Endometrial microvascular endothelial cells (primary cell): ENCODE results near the gene SMARCC1. TPM values are rescaled to one million over a fixed set of nuclear protein-coding genes. Genes with fewer than 3 reads are reported as not detected.

Experiments used
- in situ Hi-C: cut with HindIII; loops from 2 replicates; pipeline ENCODE4 v1.10.0; 2017; ENCODE audit warnings: low sequenced_read_pairs, low pct_unique_long_range_greater_than_20kb; ENCODE audit errors: inconsistent ontology term
- total RNA-seq: library from RNA; depleted of rRNA; stranded (reverse); fragments of >200 nt; gene quantifications from one replicate; pipeline ENCODE4 v1.2.3, GENCODE V29; 2015; ENCODE audit errors: inconsistent ontology term

Gene SMARCC1
- total RNA-seq, 1 donor from 2014 or later, result 32.3 TPM

DNA sequence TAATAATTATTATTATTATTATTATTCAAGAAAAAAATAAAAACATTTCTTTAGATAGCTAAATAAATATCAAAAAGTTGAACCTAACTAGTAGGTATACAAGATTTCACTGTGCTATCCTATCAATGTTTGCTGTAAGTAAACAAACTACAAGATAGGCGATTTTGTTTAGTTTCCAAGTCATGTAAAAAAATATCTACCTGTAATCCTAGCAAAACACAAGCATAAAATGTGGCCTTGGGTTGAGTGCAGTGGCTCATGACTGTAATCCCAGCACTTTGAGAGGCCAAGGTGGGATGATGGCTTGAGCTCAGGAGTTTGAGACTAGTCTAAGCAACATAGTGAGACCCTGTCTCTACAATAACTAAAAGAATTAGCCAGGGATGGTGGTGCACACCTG is 131.4 kb downstream of the SMARCC1 start:
- in situ Hi-C loops, result no loop called here

DNA sequence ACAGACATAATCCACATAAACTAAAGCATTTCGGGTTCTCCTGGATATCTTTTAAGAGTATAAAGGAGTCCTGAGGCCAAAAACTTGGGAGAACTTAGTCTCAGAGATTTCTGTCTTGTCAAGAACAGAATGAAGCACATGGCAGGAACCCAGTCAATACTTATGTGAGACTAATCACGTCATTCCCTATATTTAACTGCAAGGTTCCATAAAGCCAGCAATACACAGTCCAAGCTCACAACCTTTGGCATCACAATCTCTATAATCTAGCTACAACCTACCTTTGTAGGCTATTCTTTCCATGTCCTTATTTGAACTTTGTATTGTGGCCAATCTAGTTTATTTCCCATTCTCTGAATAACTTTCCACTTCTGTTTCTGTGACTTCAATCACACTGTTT is 134.1 kb downstream of the SMARCC1 start:
- in situ Hi-C loops, result no loop called here

DNA sequence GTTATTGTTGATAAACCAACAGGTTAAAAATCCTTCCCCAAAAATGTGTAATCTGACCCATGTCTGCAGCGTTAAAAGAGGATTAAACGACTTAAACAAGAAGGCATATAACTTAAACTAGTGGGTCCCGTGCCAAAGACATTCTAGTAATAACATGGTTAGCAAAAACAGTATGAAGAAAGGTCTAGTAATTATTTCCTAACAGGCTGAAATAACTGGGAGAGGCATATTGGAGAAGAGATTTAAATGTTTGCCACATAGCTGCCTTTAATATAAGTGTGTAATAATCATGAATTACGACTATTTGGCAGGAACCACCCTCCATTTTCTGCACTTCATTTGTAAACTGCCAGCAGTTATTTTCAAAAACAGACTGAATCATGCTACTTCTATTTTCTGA is 135.3 kb downstream of the SMARCC1 start:
- in situ Hi-C loops, result no loop called here

DNA sequence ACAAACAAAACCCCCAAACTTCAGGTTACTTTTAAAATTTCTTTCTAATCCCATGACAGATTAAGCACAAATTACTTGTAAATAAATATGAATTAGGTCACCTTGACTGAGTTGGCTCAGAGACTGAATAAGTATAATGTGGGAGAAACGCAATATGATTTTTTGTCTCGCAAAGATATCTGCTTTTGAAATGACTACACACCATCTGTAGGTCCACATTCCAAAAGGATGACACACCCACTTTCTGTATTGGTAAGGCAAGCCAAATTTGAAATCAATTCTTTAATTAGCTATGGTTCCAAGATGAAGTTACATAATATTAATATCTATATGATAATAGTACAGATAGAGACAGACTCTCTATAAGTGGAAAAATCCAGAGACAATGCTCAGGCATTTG is 136.1 kb downstream of the SMARCC1 start:
- in situ Hi-C loops, result no loop called here

DNA sequence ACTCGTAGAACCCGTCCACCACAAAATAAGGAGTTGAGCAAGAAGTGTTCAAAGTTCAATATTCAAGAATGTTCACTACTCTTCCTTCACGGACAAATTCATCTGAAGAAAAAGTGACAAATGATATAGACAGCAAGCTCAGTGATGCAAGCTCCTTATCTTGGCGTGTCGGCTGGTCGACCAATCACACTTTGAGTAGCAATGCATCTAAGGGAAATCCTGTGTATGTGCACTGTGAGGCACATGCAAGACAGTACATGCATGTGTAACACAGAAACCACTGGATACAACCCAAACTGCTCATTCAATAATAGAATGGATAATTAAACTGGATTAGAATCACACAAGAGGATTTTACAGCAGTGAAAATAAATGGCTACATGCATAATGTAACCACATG is 138.6 kb downstream of the SMARCC1 start:
- in situ Hi-C loops, result no loop called here

DNA sequence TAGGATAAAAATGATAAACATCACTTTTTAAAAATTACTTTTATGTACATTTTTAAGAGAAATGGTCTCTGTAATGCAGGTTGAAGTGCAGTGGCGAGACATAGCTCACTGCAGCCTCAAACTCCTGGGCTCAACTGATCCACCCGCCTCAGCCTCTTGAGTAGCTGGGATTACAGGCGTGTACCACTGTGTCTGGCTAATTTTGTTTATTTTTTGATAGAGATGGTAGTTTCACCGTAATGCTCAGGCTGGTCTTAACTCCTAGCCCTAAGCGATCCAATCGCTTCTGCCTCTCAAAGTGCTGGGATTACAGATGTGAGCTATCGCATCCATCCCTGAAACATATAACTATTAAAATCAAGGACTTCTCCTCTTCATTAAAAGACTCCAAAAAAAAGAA is 140.0 kb downstream of the SMARCC1 start:
- in situ Hi-C loops, result no loop called here

DNA sequence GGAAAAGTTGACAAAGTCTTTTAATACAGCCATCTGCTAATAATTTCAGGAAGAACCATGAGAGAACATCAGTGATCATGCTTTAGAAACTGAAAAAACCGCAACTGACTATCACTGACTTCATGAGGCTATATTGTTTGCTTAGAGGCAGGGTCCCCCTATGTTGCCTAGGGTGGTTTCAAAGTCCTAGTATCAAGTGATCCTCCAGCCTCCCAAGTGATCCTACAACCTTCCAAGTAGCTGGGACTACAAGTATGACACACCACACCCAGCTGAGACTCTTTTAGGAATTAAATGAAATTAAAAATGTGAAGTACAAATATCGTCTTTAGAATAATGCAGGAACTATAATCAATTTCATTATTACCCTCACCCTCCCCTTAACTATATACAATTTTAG is 144.8 kb downstream of the SMARCC1 start:
- in situ Hi-C loops, result no loop called here

DNA sequence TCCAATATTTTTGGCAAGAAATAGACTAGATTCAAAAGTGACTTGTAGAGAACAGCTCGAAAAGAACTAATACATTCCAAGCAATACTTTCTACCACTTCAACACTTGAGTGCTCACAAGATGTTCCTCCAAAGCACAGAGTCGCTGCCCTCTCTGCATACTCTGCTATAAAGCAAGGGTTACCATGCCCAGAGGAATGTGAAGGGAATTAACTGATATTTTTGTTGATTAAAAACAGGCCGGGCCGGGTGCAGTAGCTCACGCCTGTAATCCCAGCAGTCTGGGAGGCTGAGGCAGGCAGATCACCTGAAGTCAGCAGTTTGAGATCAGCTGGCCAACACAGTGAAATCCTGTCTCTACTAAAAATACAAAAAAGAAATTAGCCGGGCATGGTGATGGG is 145.5 kb downstream of the SMARCC1 start:
- in situ Hi-C loops, result no loop called here

DNA sequence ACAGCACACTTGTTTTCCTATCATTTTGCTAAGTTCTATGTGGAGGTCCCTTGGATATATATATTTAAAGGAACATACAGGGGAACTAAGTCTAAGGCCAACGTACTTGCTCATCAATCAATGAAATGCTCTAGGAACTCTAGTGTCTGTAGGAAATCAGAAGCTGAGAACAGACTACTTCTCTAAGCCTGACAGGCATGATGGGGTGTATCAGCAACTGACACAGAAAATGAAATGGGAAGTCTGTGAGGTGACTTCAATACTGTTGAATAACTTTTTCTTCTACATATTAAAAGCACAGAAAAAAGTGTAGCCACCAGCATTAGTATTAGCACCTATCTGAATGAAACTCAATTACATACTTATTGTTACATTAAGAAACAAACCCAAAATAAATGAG is 146.2 kb downstream of the SMARCC1 start:
- in situ Hi-C loops, result no loop called here

DNA sequence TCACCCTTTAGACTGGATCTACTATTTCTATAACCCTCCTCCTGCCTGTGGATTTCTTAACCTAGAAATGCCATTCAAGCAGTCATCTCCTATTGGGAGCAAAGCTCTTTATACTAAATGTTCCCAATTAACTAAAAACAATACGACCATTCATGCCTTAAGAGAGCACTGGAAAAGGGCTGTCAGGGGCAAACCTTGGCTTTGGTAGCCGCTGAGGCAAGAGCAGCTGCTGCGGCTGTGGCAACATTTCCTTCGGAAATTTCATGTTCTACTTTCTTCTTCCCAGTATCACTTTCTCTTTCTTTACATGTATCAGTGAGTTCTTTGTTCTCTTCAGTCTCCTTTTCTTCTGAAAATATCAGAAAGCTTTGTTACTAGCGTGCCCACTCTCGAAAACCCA is 146.7 kb downstream of the SMARCC1 start:
- in situ Hi-C loops, result no loop called here

DNA sequence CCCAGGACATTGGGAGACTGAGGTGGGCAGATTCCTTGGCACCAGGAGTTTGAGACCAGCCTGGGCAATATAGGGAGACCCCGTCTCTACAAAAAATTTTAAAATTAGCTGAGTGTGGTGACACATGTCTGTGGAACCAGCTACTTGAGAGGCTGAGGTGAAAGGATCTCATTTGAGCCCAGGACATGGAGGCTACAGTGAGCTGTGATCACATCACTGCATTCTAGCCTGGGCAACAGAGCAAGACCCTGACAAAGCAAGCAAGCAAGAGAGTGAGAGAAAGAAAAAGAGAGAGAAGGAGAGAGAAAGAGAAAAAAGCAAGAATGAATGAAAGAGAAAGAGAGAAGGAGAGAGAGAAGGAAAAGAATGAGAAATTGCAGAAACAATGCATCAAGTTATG is 150.9 kb downstream of the SMARCC1 start:
- in situ Hi-C loops, result no loop called here

DNA sequence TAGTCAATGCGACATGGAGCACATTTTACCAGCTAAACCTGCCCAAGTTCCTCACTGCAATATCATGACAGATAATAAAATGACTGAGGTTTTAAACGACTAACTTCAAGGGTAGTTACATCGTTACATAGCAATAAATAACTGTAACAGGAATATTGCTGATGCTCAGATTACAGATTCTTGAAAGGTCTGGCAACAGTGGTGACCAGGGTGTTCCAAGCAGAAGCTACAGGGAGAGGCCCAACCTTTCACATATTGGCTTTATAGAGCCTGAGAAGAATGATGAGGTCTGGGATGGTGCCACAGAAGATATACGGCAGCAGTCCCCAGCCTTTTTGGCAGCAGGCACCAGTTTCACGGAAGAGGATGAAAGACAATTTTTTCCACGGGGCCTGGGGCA is 151.9 kb downstream of the SMARCC1 start:
- in situ Hi-C loops, result no loop called here

DNA sequence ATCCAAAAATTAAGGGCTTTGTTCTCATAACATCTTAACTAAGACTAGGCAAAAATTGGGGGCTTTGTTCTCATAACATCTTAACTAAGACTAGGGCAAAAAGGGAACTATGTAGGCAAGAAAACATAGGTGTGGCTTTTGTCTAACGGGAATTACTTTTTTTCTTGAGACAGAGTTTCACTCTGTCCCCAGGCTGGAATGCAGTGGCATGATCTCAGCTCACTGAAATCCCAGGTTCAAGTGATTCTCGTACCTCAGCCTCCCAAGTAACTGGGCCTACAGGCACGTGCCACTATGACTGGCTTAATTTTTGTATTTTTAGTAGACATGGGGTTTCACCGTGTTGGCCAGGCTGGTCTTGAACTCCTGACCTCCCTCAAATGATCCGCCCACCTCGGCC is 153.3 kb downstream of the SMARCC1 start:
- in situ Hi-C loops, result no loop called here

DNA sequence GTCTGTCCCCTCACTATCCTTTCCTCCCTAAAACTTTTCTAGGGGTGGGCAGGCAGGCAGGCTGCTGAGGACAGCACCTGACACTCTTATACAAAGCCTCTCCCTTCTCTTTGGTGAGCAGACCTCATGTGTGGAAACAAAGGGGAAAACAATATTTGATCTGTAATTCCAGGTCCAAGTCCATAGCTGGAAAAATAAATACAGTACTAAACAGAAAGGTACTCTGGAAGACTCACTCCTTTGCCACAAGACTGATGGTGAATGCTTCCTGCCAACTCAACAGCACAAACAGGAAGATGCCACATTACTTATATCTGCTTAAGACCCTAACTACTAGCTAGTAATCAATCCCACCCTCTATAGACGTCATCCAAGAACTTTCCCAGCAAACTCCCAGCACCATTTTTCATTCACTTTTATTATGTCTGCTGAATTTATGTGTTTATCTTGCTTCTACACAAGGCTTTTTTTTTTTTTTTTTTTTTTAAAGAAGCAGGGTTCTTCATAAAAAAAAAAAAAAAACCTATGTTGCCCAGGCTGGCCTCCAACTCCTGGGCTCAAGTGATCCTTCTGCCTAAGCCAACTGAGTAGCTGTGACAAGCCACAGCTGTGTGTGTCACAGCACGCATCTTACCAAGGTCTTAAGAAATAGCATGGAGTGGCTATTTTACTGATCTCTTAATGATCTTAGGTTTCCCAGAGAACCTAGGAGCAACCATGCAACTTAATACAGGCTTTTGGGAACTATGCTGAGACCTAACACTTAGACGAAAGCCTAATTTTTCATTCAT is 158.8 kb downstream of the SMARCC1 start:
- in situ Hi-C loops, result no loop called here

DNA sequence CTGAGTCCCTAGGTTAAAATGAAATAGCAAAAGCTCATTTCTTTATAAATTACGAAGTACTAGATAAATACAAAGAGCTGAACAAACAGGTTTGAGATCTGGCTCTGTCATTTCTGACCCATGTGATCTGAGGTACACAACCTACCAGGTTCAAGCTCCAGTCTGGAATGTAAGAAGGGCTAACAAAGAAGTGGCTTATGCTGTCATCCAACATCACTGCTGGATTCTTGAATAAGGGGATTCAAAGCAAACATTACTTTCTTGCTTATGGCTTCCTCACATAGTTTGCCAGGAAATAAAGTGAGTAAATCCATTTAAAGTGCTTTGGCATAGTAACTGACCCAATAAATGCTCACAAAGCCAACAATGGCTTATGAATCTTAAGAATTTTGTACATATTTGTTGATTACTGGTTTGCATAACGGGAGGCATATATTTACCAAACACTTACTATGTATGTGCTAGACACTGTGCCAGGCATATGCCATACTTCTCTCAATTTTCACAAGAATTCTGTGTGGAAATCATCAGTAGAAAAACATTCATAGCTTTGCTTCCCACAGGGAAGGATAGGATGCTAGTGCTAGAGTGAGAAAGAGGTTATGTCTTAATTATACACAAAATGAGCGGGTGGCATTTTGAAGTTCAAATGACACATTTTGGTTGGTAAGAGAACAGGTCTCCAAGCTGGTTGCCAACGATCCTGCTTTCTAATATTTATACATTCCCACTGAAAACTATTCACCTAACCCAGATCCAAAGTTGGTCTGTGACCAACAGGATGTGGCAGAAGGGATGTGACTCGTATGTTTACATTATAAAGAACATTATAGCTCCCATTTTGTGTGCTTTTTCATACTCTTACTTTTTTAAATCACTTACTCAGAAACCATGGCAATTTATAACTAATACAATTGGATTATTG is 164.3 kb downstream of the SMARCC1 start:
- in situ Hi-C loops, result no loop called here

DNA sequence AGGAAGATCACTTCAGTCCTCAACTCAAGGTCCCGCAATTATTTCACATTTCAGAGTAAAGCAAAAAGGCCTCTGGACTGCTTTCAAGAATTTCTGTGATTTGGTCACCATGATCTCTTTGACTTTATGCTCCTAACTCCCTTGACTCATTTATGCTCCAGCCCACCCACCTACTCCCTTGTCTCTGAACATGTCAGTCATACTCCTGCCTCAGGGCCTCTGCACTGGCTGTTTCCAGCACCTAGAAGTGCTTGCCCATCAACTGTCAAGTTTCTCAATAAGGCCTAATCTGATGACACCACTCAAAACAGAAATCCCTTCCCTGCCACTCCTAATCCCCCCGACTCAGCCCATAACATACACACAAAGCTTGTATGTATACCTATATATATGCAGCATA is 166.9 kb downstream of the SMARCC1 start:
- in situ Hi-C loops, result no loop called here

DNA sequence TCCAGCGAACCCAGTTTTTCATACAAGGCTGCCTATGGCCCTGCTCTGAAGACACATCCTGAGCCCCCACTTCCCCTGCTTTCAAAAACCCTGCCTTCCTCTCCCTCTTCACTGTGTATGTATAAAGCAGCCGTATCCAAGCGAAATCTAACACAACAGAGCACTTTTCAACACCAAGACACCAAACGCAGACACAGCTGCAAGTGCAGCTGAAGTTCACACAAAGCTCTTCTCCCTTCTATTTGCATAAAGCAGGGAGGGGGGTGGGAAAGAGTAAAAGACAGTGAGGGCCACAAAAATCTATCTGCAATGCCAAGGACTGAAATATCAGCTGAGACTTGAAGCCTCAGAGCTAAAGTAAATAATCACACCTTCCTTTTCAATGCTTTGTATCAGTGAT is 168.0 kb downstream of the SMARCC1 start:
- in situ Hi-C loops, result no loop called here

DNA sequence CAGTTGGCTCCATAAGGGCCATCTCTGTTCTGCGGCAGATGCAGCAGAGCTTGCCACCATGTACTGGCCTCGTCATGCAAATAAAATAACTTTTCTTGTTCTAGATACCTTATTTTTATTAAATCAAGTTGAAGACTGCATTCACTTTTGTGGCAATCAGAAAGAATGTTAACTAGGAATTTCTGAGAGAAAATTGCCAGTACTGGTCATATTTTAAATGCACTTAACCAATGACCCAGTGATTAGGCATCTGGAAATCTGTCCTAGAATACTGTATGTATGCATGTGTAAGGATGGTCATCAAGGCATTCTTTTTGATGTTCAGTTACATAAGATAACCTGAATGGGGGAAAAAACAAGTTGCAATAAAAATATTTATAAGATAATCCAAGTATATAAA is 168.8 kb downstream of the SMARCC1 start:
- in situ Hi-C loops, result no loop called here

DNA sequence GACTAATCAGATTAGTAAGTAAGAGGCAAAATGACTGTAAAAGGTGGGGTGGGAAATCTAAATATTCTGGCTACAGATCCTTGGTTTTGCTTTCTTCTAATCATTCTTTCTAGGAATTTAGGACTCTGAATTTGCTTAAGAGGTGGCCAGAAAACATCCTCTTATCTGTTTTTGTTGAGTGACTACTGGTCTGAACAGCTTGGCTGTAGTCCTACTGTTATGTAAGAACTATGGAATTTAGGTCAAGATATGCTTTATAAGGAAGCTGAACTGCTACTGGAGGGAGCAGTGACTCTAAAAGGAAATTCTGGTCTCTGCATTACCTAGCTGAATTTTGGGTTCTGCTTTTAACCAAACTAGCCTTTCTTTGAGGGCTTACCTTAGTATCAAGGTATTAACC is 169.5 kb downstream of the SMARCC1 start:
- in situ Hi-C loops, result no loop called here

DNA sequence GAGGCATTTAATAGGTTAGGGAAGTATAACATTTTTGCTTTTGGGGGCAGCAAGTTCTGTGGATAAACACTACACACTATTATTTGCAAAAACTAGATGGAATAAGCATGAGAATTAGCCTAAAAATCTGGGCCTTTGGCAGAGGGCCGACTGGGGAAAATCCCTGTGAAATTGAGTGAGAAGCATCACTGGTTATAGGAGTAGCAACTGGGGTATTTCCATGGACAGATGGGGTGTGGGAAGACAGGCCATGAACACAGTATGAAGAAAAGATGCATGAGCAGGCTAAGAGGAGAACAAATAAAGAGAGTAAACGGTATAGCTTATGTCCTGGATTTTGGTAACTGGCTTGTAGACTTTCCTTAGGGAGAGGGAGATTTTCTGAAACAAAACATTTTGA is 170.1 kb downstream of the SMARCC1 start:
- in situ Hi-C loops, result no loop called here
